ENCODE results near the gene PRKAB2. TPM values are rescaled to one million over a fixed set of nuclear protein-coding genes. Genes with fewer than 3 reads are reported as not detected.

Gene PRKAB2
- total and polyA plus RNA-seq, 2 of the 4 experiments (the other 2 are of a cell fraction) = 8.4 to 11.0 TPM

GRCh38 chr1:147168626-147169058 is 3.6 kb downstream of the PRKAB2 start:
- H2AK9ac ChIP-seq (replicated peaks; ENCODE audit: low read depth, low read length, poor library complexity) = no peak overlapping the region
- no peak overlapping the region for H3K23ac ChIP-seq (ENCODE audit: low read depth, low read length)
- H3K79me1 ChIP-seq (ENCODE audit: low read depth in 1 of 2, low read length in 2 of 2) = peaks cover 22 to 35% of the 10 kb centered on the region in 2 experiments
- DNase-seq = peak; percentile 42
- POLR2A ChIA-PET (ENCODE audit: unreplicated experiment) = no interaction called here
- no peak overlapping the region for H2BK20ac ChIP-seq (ENCODE audit: low read depth, low read length)
- peak overlapping the region; percentile 32; the same call in 1 of the 3 replicates for H2BK15ac ChIP-seq (ENCODE audit: low read depth, low read length)
- H3K9me1 ChIP-seq (ENCODE audit: insufficient read depth, low read length) = peaks cover 8% of the 10 kb centered on the region
- H3K27ac ChIP-seq (ENCODE audit: insufficient read depth, low read length) = peak overlapping the region; percentile 48; the same call in 1 of the 2 replicates
- H4K20me1 ChIP-seq (ENCODE audit: insufficient read depth, low read length) = peaks cover 4% of the 10 kb centered on the region
- no peaks in the 10 kb centered on the region for H3K9me3 ChIP-seq (ENCODE audit: control insufficient read depth, insufficient read depth, low read length)
- no peaks in the 10 kb centered on the region for H3K27me3 ChIP-seq (ENCODE audit: control insufficient read depth, insufficient read depth, low read length)
- H4K91ac ChIP-seq (ENCODE audit: insufficient read depth, low read depth, low read length) = peak overlapping the region; percentile 68
- in situ Hi-C loops (cut with MboI; ENCODE audit: low sequenced_read_pairs) (no loop called here), intact Hi-C loops (cut with micrococcal nuclease) (no loop called here), dilution Hi-C loops (cut with HindIII; ENCODE audit: low sequenced_read_pairs, unreplicated experiment) (no loop called here)
- H3K36me3 ChIP-seq (ENCODE audit: control insufficient read depth, insufficient read depth, low read length) = peaks cover 8% of the 10 kb centered on the region
- H3K14ac ChIP-seq (replicated peaks; ENCODE audit: low read depth, low read length) = peak overlapping the region; percentile 77; the same call in 1 of the 2 replicates
- H4K5ac ChIP-seq (ENCODE audit: low read depth, low read length) = no peak overlapping the region; the same call in 1 of the 2 replicates
- CTCF ChIA-PET = interaction anchor here (1.4 kb wide), 1 partner anchor 74 kb away, joined by 3 read pairs; the partner anchor contains the start of gene CHD1L
- peak overlapping the region; percentile 36; the same call in 1 of the 2 replicates for H2AK5ac ChIP-seq (ENCODE audit: low read depth, low read length)
- H3K4ac ChIP-seq (ENCODE audit: low read depth, low read length) = peak overlapping the region; percentile 37
- H3K9ac ChIP-seq (ENCODE audit: low read depth, low read length) = no peak overlapping the region
- H3K18ac ChIP-seq (ENCODE audit: low read depth, low read length) = peak overlapping the region; percentile 36; the same call in 1 of the 2 replicates
- H3K4me2 ChIP-seq (ENCODE audit: low read depth, low read length) = peak overlapping the region; percentile 39
- no peak for TF ChIP-seq POLR2A (IDR thresholded peaks at IDR 0.05; ENCODE audit: low read depth, low read length)
- H2AFZ ChIP-seq (replicated peaks; ENCODE audit: low read length, poor library complexity) = no peak overlapping the region
- ATAC-seq (ENCODE audit: low read depth) = no peak
- WGBS, 2 experiments (ENCODE audit: extremely low coverage in 2 of 2, insufficient read length in 1 of 2) = no CpG with 5 or more reads among the region's 2 CpGs
- peak overlapping the region; percentile 79 for H2BK5ac ChIP-seq (ENCODE audit: low read depth, low read length, poor library complexity, severe bottlenecking)
- H3K4me3 ChIP-seq (ENCODE audit: insufficient read depth, low read depth, low read length) = no peak overlapping the region
- H3K56ac ChIP-seq (ENCODE audit: extremely low read depth, insufficient read depth, low read length) = no peak overlapping the region
- BruUV-seq (replicated peaks) = no TSS peak
- no peak overlapping the region for H4K8ac ChIP-seq (ENCODE audit: low read depth in 2 of 2, low read length in 2 of 2)
- H2BK120ac ChIP-seq (ENCODE audit: low read depth, low read length) = peak overlapping the region; percentile 47
- H3K4me1 ChIP-seq (ENCODE audit: control insufficient read depth, insufficient read depth, low read length) = peaks cover 10% of the 10 kb centered on the region

Measured in IMR-90 (cell line).